CD4-positive, alpha-beta T cell treated with Interleukin-4 for 1 hour (primary cell): ENCODE measurements around the gene CDH10.

Experiments used
- DNase-seq, 2 donors: peaks; one replicate each; pipeline ENCODE4 v3.0.0-alpha.2; 2020 to 2022

Gene CDH10

DNA sequence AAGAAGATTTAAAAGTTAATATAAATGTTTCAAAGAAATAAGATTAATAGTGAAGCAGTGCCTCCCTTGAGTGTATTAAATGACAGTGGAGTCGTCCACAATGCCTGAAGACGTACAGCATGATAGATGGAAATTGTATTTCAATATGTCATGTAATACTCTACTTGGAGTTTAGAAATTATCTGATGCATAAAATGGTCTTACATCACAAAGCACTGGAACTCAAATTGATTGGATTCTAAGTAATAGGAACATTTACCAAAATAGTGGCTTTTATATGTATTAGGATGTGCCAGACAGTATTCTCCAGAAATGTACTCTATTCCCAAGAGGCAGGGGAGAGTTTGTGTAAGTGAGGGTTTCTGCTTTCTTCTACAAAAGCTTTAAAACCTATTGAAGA is 49.4 kb downstream of the CDH10 start:
- DNase-seq, result no peak

DNA sequence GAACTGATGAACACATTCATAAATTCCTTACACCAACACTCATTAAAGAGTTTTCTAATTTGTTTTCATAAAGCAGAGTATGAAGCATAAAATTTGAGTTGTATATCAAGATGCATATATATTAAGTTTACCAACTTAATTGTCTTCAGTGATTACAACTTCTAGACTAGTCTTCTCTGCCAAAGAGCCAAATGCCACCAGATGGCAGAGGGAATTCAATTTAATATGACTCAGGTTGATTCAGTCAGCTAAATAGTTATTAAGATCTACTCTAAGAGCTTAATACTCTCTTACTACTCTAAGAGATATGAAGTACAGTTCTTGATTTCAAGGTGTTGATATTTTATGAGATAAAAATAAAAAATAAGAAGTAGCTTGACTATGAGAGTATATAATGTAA is 53.4 kb downstream of the CDH10 start:
- no peak for DNase-seq

DNA sequence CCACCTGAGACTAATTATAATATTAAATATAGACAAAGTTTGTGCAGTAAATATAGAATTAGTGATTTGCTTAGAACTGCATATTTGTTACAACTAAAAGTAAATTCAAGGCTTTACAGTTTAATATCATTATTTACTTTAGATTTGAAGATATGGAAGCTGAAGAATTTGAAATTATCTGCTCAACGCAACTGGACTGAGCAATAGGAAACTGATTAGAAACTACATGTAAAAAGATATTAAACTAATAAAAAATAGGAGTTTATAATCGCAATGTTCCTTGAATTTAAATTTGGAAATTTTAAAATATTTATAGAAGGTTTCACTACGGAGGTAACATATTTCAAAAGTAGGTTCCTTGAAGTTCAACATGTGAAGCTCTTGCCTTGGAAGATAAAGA is 55.2 kb downstream of the CDH10 start:
- no peak for DNase-seq

DNA sequence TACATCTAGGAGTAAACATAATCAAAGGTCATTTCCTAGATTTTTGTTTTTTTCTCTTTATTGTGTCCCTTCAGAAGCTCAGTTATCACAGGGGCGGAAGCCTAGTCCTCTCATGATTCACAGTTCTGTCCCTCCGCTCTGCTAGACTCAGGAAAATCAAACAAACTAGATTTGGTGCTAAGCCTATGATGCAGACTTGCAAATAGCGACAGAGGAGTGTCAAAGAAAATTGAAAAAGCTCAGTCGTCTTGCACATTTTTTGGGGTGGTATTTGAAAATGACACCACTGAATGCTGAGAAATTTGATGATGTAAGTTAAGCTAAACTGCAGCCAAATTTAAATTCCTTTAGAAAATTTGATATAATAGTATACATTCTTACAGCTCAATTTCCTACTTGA is 59.0 kb downstream of the CDH10 start:
- DNase-seq, result no peak

DNA sequence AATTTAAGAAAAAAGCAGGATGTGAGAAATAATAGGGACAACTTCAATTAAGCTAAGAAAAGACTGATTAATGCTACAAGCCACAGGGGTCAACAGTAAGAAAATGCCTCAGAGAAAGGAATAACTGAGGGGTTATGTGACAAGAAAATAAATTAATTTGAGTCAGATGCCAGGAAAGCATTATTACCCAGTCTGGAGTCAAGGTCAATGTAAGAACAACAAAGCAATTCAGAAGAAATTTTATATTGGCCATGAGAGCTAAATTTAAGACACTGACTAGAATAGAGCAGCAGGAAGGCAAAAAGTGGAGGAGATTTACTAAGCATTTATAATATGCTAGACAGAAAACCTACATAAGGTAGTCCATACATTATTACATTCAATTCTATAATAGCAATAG is 73.5 kb downstream of the CDH10 start:
- no peak for DNase-seq

DNA sequence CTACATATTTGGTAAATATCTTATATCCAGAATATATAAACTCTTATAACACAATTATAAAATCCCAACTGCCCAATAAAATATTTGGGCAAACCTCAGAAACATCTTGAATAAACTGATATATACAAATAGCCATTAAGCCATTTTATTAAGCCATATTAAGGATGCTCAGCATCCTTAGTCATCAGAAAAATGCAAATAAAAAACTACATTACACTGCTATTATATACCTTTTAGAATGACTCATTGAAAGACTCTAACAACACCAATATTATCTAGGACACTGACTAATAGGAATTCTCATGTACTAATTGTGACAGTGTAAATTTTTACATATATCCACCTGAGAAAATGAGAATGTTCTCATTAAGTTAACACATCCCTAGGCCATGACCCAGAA is 77.8 kb downstream of the CDH10 start:
- DNase-seq, result no peak

DNA sequence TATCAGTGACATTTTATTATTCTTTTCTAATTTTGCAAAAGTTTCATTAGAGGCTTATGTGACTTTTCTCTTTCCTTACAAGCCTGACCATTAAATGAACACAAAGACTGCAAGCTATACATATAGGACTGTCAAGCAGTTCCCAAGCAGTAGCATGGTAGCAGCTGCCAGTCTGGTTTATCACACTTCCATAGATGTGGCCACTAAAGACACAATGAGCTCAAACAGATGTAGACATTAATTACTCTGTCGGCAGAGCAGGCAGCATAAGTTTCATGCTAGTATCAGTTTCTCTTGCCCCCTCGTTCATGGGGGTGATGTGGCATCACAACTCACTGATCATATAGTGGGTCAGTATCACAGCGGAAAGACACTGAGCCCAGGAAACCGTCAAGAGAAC is 89.5 kb downstream of the CDH10 start:
- no peak for DNase-seq

DNA sequence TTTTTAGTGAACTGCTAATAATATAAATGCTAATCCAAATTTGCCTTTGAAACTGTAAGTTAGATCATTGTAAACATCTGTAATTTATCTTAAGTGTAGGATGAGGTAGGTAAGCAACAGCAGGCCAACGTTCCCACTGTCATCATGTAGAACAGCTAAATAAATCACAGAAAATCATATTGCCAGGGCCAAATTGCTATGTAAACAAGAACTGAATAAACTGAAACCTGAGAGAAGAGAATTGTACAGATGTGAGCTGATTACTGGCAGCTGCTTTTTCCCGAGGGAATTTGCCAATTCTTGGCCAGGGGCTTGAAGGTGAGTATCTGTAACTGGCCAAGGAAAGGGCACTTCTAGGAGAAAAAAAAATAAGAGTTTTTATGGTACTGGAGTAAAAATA is 97.6 kb downstream of the CDH10 start:
- DNase-seq, result no peak

DNA sequence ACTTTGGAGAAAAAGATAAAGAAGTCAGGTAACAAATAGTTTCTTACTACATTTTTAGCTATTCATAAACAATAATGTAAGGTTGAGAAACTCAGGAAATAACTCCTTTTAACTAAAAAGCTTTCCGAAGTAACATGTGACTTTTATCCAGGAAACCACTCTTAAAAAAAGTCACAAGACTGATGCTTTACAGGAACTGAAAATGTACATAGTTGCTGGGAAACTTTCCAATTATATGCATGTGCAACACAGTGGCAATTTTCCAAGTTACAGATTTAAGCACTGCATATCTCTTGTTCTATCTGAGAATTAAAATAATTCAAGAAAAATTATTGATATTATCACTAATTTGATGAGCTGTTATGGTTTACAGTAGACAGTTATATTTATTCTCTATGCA is 105.2 kb downstream of the CDH10 start:
- no peak for DNase-seq

DNA sequence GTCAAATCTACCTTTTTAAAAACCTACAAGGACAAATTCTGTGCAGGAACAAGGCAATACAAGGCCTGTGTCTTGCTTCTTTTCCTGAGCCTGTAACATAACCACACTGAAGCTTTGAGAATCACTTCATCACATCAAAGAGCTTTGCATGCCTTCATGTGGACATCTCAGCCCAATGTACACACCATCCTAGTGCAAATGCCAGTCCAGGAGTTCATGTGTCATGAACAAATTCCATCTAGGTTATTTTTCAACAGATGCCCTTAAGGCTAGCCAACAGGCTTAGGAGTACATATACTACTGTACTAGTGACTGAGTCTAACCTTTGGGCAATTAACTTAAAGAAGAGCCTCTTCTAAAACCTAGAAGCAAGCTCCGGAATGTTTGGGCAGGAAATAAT is 106.4 kb downstream of the CDH10 start:
- no peak for DNase-seq

DNA sequence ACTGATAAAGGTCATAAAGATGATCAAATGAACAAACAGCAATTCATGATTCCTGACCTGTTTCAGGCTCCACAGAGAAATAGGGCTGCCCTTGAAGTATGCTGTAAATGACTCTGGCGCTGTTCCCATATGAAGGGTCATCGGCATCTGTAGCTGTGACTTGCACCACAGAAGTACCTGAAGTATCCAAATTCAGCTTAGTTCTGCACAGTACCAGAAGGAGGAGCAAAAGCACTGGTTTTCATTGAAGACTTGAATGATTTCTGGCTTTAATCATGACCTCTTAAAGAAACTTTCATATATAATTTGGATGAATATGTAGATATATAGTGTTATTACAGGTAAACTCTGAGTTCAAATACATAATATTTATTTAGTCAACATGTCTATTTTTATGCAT is 109.1 kb downstream of the CDH10 start:
- no peak for DNase-seq

DNA sequence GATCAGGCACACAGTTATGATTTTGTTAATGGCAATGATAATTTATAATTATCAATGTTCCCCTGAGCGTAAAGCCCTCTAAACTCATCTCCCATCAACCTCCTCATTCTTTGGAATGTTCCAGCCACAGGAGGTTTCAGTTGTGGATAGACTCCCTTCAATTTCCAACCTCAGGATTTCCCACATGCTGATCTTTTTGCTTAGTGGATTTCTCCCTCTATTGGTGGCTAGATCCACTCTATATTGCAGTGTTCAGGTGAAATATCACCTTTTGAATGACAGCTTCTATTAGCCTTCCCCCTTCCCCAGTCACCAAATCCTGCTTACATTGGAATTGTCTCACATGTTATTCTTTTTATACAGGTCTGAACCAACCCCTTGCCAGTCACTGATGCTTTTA is 113.9 kb downstream of the CDH10 start:
- no peak for DNase-seq

DNA sequence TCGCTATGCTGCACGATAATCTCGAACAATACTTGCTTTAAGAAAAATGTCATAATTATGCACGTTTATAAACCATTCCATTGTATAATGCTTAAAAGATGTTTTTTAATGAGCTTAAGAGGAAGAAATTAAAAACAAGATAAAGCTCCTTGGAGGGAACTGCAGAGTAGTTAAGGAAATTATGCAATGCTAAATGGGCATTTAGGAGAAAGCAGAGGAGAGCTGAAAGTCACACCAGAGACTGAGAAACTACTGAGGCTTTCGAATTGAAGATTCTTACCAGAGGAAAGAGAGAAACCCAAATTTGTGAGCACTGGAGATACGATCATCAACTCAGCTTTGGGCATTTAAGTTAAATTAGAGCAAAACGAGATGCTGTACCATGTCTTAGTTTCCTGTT is 119.4 kb downstream of the CDH10 start:
- DNase-seq, result no peak

DNA sequence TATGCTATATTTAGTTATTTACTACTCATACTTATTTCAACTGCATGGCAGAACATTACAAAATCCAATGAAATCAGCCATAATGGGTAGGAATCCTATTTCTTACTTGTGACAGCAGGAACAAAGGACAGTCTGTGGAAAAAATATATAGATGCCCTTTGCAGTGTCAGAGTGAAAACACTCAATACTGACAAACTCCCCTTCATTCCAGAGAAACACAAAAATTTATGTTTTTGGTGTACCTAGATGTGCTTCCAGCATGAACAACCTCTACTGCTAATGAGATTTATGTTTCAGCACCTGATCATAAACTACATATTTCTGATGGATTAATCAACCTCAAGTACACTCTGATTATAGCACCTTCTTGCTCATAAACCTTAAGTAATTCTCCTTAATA is 132.4 kb downstream of the CDH10 start:
- no peak for DNase-seq

DNA sequence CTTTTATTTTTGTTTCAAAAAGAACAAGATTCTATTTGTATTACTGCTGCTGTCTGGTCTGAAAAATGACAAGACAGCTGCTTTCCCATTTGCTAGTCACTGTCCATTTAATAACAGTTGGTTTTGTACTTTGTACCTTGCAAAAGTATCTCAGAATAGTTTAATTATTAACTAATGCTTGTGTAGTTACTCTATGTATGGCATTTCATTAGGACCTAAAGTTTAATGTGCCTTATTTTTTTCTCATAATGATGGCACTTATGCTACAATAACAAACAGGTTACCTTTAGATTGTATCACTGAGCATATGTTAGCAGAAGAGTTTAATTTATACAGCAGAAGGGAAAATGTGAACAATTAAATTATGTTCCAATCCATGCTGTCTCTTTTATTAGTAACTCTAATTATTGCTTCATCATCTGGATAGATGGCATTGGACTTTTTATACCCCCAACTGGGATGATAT is 134.2 kb downstream of the CDH10 start:
- no peak for DNase-seq

DNA sequence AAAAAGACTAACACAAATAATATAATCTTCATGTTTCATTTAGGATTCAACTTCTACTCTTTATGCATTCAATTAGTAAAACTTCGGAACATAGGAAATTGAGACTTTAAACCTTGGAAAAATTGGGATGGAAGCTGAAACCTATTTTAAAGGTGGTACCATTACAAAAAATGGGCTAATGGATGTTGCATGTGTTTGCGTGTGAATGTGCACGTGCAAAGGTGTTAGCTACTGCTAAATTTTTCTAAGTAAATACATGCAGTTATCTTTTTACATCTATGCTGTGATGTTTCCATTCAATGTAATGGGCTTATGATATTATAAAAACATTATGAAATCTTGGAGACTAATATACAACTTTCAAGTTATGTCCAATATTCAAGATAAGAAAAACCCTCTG is 134.8 kb downstream of the CDH10 start:
- DNase-seq, result no peak

DNA sequence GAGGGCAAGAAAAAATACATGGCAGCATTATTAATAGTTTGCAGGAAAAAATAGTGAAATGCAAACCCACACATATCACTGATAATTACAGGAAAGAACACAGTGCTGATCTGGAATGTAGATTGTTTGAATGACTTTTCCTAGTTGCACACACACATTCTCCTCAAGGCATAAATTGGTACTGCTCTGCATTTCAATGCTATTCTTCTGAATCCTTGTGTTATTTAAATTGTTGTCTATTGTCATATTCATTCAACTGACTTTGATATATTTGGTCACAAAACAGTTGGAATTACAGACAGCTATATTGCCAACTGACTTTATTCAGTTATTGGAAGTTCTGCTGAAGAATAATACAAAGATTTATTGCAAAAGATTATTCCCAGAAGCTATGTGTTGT is 139.5 kb downstream of the CDH10 start:
- DNase-seq, result no peak

DNA sequence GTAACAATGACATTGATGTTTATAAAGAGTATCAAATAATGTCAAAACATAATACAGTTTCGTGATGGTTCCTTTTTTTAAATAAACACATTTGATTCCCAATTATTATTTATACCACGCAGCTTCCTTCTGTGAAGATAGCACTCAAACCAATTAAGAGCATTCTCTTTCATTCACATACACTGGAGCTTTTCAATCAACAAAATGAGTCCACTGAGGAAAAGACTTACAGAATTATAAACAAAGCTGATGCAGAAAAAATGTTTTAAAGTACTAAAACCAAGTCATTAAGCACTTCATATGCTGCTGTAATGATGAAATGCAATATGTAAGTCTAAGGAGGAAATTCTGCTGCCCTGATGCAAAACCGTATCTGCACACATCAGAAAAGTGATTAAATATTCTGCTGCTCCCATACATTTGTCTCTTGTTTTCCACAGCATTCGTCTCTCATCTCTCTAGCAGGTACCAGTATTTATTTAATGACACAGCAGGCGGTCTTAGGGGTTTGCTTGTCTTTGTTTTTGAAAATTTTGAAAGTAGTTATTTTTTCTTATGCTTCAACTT is 147.1 kb downstream of the CDH10 start:
- no peak for DNase-seq

DNA sequence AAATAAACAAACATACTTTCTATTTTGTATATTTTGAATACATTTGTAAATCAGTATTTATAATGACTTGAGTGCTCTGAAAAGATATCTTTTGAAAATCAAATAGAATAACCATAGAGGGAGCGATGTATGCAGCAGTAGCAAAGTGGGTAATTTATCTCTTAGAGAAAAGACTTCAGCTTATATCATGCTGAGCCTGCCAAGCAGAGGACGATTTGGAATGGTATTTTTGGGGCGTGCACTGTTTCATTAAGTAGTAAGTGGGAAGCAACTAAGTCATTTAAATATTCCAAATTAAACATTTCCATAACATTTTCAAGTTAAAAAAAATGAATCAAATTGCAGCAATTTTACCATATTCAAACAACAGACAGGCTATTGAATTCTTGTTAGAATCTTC is 147.6 kb downstream of the CDH10 start:
- DNase-seq, result no peak

DNA sequence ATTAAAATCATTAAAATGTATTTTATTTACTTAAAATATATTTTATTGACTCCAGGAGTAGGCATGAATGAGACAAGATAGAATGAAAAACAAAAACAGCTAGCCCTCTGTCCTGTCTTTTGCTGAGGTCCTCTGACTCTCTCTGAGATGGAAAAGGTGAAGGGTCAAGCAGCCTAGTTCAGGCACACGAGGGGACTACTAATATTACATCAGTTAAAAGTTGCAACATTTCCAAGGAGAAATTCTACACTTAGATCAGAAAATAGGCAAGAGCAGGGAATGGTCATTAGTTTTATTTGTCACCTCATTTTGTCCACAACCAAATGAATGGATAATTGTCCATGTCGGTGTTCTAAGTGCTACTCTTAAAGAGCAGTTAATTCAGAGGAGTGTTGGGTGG is 148.5 kb downstream of the CDH10 start:
- DNase-seq, result no peak

DNA sequence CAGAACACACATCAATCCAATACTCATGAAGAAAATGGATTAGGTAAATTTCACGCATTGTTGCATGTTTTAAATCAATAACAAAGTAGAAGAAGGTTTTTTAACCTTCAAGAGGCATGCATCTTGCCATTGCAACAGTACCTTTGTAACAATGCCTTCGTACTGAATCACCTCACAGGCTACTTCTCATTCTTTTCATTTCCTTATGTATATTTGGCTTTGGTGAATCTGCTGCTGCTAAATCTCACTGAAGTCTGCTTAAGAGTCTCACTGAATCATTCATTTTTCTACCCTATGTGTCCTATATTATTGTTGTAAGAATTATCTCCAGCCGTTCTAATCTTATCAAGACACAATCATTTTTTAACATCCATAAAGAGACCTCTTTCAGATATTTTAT is 152.5 kb downstream of the CDH10 start:
- DNase-seq, result no peak

DNA sequence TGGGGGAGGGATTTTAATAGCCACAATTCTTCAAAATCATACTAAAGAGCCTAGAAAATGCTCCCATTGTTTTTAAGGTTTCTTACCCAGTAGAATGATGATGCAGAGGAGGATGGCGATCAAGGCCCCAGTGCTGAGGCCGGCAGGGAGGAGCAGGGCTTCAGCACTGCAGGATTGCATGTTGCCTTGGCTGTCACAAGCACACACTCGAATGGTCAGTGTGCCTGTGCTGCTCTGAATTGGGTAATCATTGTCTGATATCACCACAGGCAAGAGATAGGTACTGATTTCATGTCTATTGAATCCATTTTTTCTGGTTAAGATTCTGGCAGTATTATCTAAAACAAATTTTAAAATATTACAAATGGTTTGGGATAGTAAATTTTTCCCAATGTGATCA is 153.3 kb downstream of the CDH10 start:
- DNase-seq, result no peak

DNA sequence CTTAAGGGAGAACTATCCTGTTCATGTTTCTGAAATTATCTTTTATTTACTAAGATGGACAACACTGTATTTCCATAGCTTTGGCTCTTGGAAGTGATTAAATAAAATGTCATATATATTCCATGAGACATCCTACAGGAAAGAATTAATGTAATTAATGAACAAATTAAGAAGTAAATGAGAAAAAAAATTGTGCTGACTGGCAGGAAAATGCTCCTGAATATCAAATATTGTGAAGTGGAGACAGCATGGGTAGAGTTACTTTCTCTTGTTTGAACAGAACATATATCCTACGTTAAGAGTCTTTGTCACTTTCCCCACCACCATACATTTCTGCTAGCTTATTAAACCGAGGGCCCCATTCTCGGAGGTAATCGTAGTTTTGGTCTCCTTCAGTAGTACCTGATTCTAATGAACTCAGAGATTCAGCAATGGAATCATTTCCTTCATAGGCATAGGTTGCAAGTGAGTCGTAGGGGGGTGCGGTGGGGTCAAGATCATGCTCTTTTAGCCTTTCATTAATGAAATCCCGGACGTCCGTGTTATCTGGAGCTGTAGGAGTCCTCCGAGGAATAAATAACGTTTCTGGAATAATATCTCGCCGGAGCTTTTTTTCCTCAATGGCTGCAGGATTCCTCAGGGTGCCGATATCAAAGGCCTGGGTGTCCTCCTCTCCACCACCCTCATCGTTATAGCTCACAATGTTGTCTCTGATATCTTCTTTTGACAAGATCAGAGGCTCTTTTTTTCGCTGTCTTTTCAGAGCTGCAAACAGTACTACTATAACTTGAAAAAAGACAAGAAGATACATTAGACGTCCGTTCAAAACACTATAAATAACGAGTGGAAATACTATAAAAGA is 157.2 kb downstream of the CDH10 start:
- DNase-seq, result no peak

DNA sequence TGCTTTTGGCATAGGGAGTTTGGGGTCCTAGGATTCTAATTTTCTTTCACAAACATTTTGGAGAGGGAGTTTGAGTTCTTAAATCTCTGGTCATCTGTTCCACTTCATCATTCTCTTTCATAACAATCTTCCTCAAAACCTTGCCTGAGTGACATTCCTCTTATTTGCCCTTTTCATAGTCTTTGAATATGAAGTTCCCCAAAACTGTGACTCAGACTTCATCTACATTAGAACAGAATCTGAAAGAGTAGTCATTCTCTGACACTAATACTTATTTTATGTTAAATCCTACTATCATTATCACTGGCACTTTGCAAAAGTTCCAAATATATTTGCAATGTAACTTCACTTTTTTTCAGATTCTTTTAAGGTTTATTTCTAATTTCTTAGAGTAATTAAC is 163.8 kb downstream of the CDH10 start:
- no peak for DNase-seq

DNA sequence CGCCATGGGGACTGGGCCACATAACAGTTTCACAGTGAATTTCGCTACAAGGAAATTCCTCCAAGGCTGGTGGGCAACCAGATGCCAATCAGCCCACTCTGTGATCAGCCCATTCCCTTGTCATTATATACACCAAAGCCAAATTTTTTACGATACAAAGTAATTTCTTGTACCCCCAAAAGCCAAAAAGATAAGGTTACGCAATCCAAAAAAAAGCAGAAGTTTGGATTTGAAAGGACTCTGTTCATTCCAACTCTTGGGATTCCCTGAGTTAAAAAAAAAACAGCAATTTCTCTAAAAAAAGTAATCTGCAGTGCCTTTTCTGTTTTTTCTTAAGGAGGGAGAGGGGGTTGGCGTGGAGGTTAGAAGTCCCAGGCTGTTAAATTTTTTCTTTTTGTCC is 166.8 kb downstream of the CDH10 start:
- DNase-seq, result no peak
